ENCODE results near the gene VPS13A. TPM values are rescaled to one million over a fixed set of nuclear protein-coding genes. Genes with fewer than 3 reads are reported as not detected.
"Not testable (repeated sequence)": the region's sequence is repeated elsewhere in the genome, so short reads cannot be mapped to it uniquely, and the experiment has no call there.

Gene VPS13A
- total RNA-seq, 4 donors from 2014 or later = 20.4 to 33.5 (median 30.4) TPM

DNA sequence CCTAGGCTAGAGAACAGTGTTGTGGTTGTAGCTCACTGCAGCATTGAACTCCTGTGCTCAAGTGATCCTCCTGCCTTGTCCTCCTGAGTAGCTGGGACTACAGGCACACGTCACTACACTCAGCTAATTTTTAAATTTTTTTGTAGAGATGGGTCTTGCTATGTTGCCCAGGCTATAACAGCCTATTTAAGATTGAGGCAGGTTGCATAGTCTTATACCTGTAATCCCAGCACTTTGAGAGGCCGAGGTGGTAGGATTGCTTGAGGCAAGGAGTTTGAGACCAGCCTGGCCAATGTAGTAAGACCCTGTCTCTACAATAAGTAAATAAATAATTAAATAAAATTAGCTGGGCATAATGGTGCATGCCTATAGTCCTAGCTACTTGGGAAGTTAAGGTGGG lies 79.9 kb downstream of the VPS13A start:
- TF ChIP-seq, protein P1, sequence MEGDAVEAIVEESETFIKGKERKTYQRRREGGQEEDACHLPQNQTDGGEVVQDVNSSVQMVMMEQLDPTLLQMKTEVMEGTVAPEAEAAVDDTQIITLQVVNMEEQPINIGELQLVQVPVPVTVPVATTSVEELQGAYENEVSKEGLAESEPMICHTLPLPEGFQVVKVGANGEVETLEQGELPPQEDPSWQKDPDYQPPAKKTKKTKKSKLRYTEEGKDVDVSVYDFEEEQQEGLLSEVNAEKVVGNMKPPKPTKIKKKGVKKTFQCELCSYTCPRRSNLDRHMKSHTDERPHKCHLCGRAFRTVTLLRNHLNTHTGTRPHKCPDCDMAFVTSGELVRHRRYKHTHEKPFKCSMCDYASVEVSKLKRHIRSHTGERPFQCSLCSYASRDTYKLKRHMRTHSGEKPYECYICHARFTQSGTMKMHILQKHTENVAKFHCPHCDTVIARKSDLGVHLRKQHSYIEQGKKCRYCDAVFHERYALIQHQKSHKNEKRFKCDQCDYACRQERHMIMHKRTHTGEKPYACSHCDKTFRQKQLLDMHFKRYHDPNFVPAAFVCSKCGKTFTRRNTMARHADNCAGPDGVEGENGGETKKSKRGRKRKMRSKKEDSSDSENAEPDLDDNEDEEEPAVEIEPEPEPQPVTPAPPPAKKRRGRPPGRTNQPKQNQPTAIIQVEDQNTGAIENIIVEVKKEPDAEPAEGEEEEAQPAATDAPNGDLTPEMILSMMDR (IDR thresholded peaks at IDR 0.05) = no peak
- ATAC-seq (ENCODE audit: low FRiP score) (no peak), DNase-seq (ENCODE audit: low spot score) (no peak)

GRCh38 chr9:77261605-77262004 lies 84.3 kb downstream of the VPS13A start:
- TF ChIP-seq, protein P1 (IDR thresholded peaks at IDR 0.05) = no peak
- DNase-seq (ENCODE audit: low spot score) (no peak), ATAC-seq (ENCODE audit: low FRiP score) (no peak)

- not testable (repeated sequence) for DNase-seq (ENCODE audit: low spot score); ATAC-seq (ENCODE audit: low FRiP score)
Measured at GRCh38 chr9:77267762-77268161, 90.4 kb downstream of the VPS13A start.

DNA sequence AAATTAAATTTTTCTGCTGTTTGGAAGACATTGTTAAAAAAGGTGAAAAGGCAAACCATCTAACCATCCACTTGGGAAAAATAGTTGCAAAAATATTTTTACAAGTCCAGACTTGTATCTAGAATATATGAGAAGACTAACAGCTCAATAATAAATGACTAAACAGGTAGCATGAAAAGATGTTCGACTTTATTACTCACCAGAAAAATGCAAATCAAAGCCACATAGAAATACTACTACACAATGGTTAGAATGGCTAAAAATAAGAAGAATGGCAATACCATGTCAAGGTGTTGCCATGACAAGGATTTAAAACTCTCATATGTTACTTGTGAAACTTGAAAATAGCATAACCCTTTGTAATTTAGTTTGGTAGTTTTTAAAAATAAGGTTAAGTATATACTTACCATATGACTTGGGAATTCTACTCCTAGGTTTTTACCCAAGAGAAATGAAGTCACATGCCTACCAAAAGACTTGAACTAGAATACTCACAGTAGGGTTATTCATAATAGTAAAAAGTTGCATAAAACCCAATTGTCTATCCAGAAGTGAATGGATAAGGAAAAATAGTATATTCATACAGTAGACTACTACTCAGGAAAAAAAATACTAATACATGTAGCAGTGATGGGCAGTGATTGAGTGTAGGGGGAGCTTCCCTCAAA lies 93.8 kb downstream of the VPS13A start:
- TF ChIP-seq, protein P1 (IDR thresholded peaks at IDR 0.05) = no peak
- DNase-seq (ENCODE audit: low spot score) (no peak), ATAC-seq (ENCODE audit: low FRiP score) (no peak)

DNA sequence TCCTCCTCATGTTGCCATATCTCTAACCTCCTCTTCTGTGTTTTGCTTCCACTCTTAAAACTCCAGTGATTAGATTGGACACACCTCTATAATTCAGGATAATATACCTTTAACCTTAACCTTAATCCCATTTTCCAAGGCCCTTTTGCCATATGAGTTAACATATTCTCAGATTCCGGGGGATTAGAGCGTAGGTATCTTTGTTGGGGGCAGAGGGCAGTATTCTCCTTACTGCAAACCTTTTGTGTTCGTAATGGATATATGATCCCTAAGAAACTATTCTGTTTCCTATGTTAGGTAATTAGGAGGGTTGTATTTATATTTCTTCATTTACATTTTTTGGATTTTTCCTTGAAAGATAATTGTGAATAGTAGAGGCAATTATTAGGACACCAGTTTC lies 99.5 kb downstream of the VPS13A start:
- DNase-seq (ENCODE audit: low spot score) (no peak), ATAC-seq (ENCODE audit: low FRiP score) (no peak)
- TF ChIP-seq, protein P1 (IDR thresholded peaks at IDR 0.05) = no peak

GRCh38 chr9:77277719-77278118 lies 100.4 kb downstream of the VPS13A start:
- no peak for ATAC-seq (ENCODE audit: low FRiP score)
- TF ChIP-seq, protein P1 (IDR thresholded peaks at IDR 0.05) = no peak
- no peak for DNase-seq (ENCODE audit: low spot score)

GRCh38 chr9:77283991-77284390 lies 106.7 kb downstream of the VPS13A start:
- DNase-seq (ENCODE audit: low spot score) (no peak), ATAC-seq (ENCODE audit: low FRiP score) (no peak)
- TF ChIP-seq, protein P1 (IDR thresholded peaks at IDR 0.05) = no peak

All from omental fat pad (tissue), 4 donors.